Measurements from ENCODE around the gene SKIDA1.

DNA sequence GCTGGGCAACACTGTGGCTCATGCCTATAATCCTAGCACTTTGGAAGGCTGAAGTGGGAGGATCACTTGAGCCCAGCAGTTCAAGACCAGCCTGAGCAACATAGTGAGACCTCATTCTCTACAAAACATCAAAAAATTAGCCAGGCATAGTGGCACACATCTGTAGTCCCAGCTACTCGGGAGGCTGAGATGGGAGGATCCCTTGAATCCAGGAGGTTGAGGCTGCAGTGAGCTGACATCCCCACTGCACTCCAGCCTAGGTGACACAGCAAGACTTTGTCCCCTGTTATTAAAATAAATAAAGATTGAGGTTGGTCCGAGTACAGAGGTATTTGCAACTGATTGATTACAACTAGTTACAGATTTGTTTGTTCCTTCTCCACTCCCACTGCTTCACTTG lies 44.1 kb downstream of the SKIDA1 start:
- TF ChIP-seq, protein P1, sequence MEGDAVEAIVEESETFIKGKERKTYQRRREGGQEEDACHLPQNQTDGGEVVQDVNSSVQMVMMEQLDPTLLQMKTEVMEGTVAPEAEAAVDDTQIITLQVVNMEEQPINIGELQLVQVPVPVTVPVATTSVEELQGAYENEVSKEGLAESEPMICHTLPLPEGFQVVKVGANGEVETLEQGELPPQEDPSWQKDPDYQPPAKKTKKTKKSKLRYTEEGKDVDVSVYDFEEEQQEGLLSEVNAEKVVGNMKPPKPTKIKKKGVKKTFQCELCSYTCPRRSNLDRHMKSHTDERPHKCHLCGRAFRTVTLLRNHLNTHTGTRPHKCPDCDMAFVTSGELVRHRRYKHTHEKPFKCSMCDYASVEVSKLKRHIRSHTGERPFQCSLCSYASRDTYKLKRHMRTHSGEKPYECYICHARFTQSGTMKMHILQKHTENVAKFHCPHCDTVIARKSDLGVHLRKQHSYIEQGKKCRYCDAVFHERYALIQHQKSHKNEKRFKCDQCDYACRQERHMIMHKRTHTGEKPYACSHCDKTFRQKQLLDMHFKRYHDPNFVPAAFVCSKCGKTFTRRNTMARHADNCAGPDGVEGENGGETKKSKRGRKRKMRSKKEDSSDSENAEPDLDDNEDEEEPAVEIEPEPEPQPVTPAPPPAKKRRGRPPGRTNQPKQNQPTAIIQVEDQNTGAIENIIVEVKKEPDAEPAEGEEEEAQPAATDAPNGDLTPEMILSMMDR (conservative IDR thresholded peaks at IDR 0.05; ENCODE audit: low read depth, low read length) = no peak
- TF ChIP-seq SMC3 (IDR thresholded peaks at IDR 0.05; ENCODE audit: low read depth, low read length) (no peak), POLR2A (IDR thresholded peaks at IDR 0.05; ENCODE audit: low read depth, low read length) (no peak), MAFK (IDR thresholded peaks at IDR 0.05; ENCODE audit: low read depth, low read length) (no peak), NFE2L2 (IDR thresholded peaks at IDR 0.05; ENCODE audit: low read depth, low read length) (no peak), CEBPB (IDR thresholded peaks at IDR 0.05; ENCODE audit: low read depth, low read length) (no peak), RAD21 (IDR thresholded peaks at IDR 0.05; ENCODE audit: low read length) (no peak), MXI1 (IDR thresholded peaks at IDR 0.05; ENCODE audit: borderline replicate concordance, low read depth, low read length) (no peak), BHLHE40 (IDR thresholded peaks at IDR 0.05; ENCODE audit: low read depth, low read length) (no peak), FOS (IDR thresholded peaks at IDR 0.05; ENCODE audit: low read depth, low read length) (no peak), CHD1 (IDR thresholded peaks at IDR 0.05; ENCODE audit: low read depth, low read length) (no peak), RFX5 (IDR thresholded peaks at IDR 0.05; ENCODE audit: low read depth, low read length) (no peak)
- TF ChIP-seq, protein P2, sequence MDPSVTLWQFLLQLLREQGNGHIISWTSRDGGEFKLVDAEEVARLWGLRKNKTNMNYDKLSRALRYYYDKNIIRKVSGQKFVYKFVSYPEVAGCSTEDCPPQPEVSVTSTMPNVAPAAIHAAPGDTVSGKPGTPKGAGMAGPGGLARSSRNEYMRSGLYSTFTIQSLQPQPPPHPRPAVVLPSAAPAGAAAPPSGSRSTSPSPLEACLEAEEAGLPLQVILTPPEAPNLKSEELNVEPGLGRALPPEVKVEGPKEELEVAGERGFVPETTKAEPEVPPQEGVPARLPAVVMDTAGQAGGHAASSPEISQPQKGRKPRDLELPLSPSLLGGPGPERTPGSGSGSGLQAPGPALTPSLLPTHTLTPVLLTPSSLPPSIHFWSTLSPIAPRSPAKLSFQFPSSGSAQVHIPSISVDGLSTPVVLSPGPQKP (IDR thresholded peaks at IDR 0.05; ENCODE audit: borderline replicate concordance, low read depth, low read length) = no peak
- TF ChIP-seq, protein P3, sequence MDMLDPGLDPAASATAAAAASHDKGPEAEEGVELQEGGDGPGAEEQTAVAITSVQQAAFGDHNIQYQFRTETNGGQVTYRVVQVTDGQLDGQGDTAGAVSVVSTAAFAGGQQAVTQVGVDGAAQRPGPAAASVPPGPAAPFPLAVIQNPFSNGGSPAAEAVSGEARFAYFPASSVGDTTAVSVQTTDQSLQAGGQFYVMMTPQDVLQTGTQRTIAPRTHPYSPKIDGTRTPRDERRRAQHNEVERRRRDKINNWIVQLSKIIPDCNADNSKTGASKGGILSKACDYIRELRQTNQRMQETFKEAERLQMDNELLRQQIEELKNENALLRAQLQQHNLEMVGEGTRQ (IDR thresholded peaks at IDR 0.05; ENCODE audit: low read depth, low read length) = no peak
